ENCODE measurements around the gene USP12. TPM values are rescaled to one million over a fixed set of nuclear protein-coding genes. Genes with fewer than 3 reads are reported as not detected.
A peak's percentile ranks its signal among the peaks of the same experiment; 100 is the strongest.

Gene USP12
- total RNA-seq, 4 donors from 2014 or later = 3.9 to 31.7 (median 13.6) TPM

DNA sequence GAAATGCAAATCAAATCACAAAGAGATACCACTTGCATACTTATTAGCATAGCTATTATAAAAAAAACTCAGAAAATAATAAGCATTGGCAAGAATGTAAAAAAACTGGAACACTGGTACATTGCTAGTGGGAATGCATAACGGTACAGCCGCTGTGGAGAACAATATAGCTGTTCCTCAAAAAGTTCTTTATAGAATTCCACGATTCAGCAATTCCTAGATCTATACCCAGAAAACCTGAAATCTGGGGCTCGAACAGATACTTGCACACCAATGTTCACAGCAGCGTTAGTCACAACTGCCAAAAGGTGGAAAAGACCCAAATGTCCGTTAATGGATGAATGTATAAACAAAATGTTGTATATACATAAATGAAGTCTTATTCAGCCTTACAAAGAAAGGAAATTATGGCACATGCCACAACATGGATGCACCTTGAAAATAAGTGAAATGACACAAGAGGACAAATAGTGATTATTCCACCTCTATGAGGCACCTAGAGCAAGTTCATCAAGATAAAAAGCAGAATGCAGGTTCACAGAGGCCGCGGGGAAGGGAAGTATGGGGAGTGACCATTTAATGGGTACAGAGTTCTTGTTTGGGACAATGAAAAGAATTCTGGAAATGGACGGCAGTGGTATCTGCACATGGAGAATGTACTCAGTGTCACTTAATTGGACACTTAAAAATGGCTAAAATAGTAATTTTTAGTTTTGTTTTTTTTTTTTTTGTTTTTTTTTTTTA is 107.2 kb downstream of the USP12 start:
- no peaks in the 10 kb centered on the region for H3K9me3 ChIP-seq
- H3K4me3 ChIP-seq = no peak overlapping the region
- H3K36me3 ChIP-seq = peaks cover 0 to 21% (median 0%) of the 10 kb centered on the region in 3 donors
- no peaks in the 10 kb centered on the region for H3K27me3 ChIP-seq
- 80% methylated on average over 9 of the region's 9 CpGs for WGBS, 2 donors
- intact Hi-C loops (cut with DNase I) = no loop called here
- TF ChIP-seq CTCF (IDR thresholded peaks at IDR 0.05) (no peak), POLR2A (IDR thresholded peaks at IDR 0.05) (no peak)
- no peaks in the 10 kb centered on the region for H3K4me1 ChIP-seq
- no peak overlapping the region for H3K27ac ChIP-seq
- DNase-seq = no peak

- H3K36me3 ChIP-seq = no peaks in the 10 kb centered on the region
- TF ChIP-seq POLR2A (IDR thresholded peaks at IDR 0.05) (no peak), CTCF (IDR thresholded peaks at IDR 0.05) (no peak)
- no peak for DNase-seq
- H3K4me3 ChIP-seq = no peak overlapping the region
- WGBS, 2 donors = 94 to 100% methylated on average over 2 of the region's 2 CpGs
- H3K9me3 ChIP-seq = no peaks in the 10 kb centered on the region
- intact Hi-C loops (cut with DNase I) = no loop called here
- peaks cover 0 to 21% (median 9%) of the 10 kb centered on the region in 3 donors for H3K4me1 ChIP-seq
- H3K27ac ChIP-seq = no peak overlapping the region
- H3K27me3 ChIP-seq = no peaks in the 10 kb centered on the region
Observed at GRCh38 chr13:27057817-27058216, 113.8 kb downstream of the USP12 start.

GRCh38 chr13:27055526-27055925 is 116.1 kb downstream of the USP12 start:
- WGBS, 2 donors = 67 to 69% methylated on average over 6 of the region's 6 CpGs
- Histone ChIP-seq H3K36me3 (no peaks in the 10 kb centered on the region), H3K4me3 (no peak overlapping the region), H3K9me3 (peaks cover 0 to 2% (median 0%) of the 10 kb centered on the region in 3 donors), H3K27me3 (no peaks in the 10 kb centered on the region), H3K27ac (no peak overlapping the region), H3K4me1 (peaks cover 0 to 21% (median 9%) of the 10 kb centered on the region in 3 donors)
- no peak for TF ChIP-seq CTCF (IDR thresholded peaks at IDR 0.05)
- TF ChIP-seq POLR2A (IDR thresholded peaks at IDR 0.05) = no peak
- intact Hi-C loops (cut with DNase I) = no loop called here
- DNase-seq = no peak

DNA sequence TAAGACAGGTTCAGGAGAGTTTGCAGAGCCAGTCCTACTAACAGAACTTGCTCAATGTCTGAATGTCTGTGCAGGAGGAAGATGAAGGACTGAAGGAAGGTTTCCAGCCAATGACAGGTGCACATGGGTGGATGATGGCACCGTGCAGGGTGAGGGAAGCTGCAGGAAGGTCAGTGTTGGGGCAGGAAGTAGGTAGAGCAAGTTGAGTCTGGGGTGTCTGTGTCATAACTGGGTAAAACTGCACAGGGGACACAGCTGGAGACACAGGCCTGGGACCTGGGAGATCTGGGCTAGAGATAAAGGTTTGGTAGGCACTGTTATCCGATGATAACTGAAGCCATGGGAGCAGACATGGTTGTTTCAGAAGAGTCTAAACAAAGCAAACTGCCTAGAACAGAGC is 116.9 kb downstream of the USP12 start:
- Histone ChIP-seq H3K4me1 (peaks cover 0 to 21% (median 9%) of the 10 kb centered on the region in 3 donors), H3K9me3 (peaks cover 0 to 4% (median 0%) of the 10 kb centered on the region in 3 donors), H3K4me3 (no peak overlapping the region), H3K27ac (peak overlapping the region in 1 of 4 donors; percentile 19), H3K36me3 (no peaks in the 10 kb centered on the region), H3K27me3 (no peaks in the 10 kb centered on the region)
- intact Hi-C loops (cut with DNase I) = no loop called here
- no peak for TF ChIP-seq POLR2A (IDR thresholded peaks at IDR 0.05)
- no peak for TF ChIP-seq CTCF (IDR thresholded peaks at IDR 0.05)
- 68 to 78% methylated on average over 2 of the region's 2 CpGs for WGBS, 2 donors
- no peak for DNase-seq

DNA sequence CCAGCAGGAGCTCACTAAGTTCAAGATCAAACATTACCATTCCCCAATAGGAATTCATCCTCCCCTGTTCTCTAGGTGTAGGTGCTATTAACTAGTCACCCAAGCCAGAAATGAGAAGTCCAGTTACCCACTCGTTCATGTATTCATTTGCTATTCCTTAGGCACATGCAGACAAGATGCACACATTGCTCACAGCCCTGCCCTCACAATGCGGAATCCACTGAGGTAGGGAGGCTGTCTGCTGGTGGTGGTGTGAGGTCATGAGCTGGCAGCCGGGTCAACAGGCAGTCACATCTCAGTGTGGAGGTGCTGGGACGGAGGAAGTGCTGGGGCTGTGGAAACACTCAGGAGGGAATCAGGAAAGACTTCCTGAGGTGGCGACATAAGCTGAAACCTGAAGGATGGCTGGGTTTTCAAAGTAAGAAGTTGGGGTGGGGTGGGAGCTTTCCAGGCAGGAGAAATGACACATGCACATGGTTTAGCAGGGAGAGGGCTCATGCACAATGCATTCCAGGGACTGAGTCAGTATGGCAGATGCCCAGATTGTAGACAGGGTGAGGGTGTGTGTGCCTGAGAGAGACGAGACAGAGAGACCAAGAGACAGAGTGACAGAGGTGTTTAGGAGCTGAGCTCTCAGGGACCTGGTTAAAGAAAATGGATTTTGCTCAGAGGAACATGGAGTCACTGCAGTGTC is 117.6 kb downstream of the USP12 start:
- DNase-seq = no peak
- H3K4me3 ChIP-seq = no peak overlapping the region
- peak overlapping the region in 1 of 4 donors; percentile 19 for H3K27ac ChIP-seq
- H3K9me3 ChIP-seq = peaks cover 0 to 4% (median 0%) of the 10 kb centered on the region in 3 donors
- H3K36me3 ChIP-seq = no peaks in the 10 kb centered on the region
- peaks cover 0 to 21% (median 9%) of the 10 kb centered on the region in 3 donors for H3K4me1 ChIP-seq
- TF ChIP-seq CTCF (IDR thresholded peaks at IDR 0.05) = no peak
- no peak for TF ChIP-seq POLR2A (IDR thresholded peaks at IDR 0.05)
- 41 to 44% methylated on average over 6 of the region's 6 CpGs for WGBS, 2 donors
- intact Hi-C loops (cut with DNase I) = no loop called here
- no peaks in the 10 kb centered on the region for H3K27me3 ChIP-seq

Measured in esophagus squamous epithelium (tissue), 5 donors.